Immature natural killer cell (primary cell): Measurements from ENCODE around the gene CORO6. TPM values are rescaled to one million over a fixed set of nuclear protein-coding genes. Genes with fewer than 3 reads are reported as not detected.

Source experiments
- DNase-seq, 3 donors: peaks; one replicate each; pipeline ENCODE4 v3.0.0; 2022; ENCODE audit warnings: mixed read lengths in 1 of 3
- H3K27ac Mint-ChIP-seq, 6 donors: one replicate each; pipeline ENCODE4 v1.8.0; 2020; ENCODE audit warnings: mixed read lengths in 6 of 6, mild to moderate bottlenecking in 5 of 6, inconsistent platforms in 4 of 6, moderate library complexity in 3 of 6
- H3K27me3 Mint-ChIP-seq, 3 donors: one replicate each; pipeline ENCODE4 v1.8.0; 2020 to 2021; ENCODE audit warnings: low read depth in 3 of 3, mild to moderate bottlenecking in 3 of 3, mixed read lengths in 3 of 3, moderate library complexity in 3 of 3, inconsistent platforms in 1 of 3
- H3K36me3 Mint-ChIP-seq, 3 donors: one replicate each; pipeline ENCODE4 v1.8.0; 2020; ENCODE audit warnings: mixed read lengths in 3 of 3, inconsistent platforms in 2 of 3, mild to moderate bottlenecking in 2 of 3
- H3K4me1 Mint-ChIP-seq, 2 donors: one replicate each; pipeline ENCODE4 v1.8.0; 2020; ENCODE audit warnings: inconsistent platforms in 2 of 2, mild to moderate bottlenecking in 2 of 2, mixed read lengths in 2 of 2, moderate library complexity in 1 of 2
- H3K4me3 Mint-ChIP-seq, 5 donors: one replicate each; pipeline ENCODE4 v1.8.0; 2020; ENCODE audit warnings: mild to moderate bottlenecking in 5 of 5, mixed read lengths in 5 of 5, inconsistent platforms in 3 of 5, moderate library complexity in 3 of 5
- H3K9me3 Mint-ChIP-seq, 6 donors: one replicate each; pipeline ENCODE4 v1.8.0; 2020; ENCODE audit warnings: mild to moderate bottlenecking in 6 of 6, mixed read lengths in 6 of 6, inconsistent platforms in 4 of 6, moderate library complexity in 3 of 6
- polyA plus RNA-seq, 3 donors: library from polyadenylated mRNA; unstranded; fragments of 300-500 nt; fragmentation: Illumina TruSeq; gene quantifications; one replicate each; pipeline ENCODE4 v1.2.3, GENCODE V29; 2021

CORO6 gene
- polyA plus RNA-seq, 3 donors from 2014 or later = 0.12 to 1.3 (median 0.38) TPM

- H3K27ac Mint-ChIP-seq = peak overlapping the region; percentile 81 to 95 (median 92)
- peak; percentile 83 to 88 (median 86) for DNase-seq
- peaks cover 41% of the 10 kb centered on the region in 2 donors for H3K4me1 Mint-ChIP-seq
- peak overlapping the region; percentile 90 to 96 (median 92) for H3K4me3 Mint-ChIP-seq
- H3K27me3 Mint-ChIP-seq = peaks cover 3 to 6% (median 4%) of the 10 kb centered on the region in 3 donors
- H3K36me3 Mint-ChIP-seq = no peaks in the 10 kb centered on the region
- H3K9me3 Mint-ChIP-seq = no peaks in the 10 kb centered on the region
Measured at GRCh38 chr17:29615492-29616299, 7.0 kb downstream of the CORO6 start.

- Mint-ChIP-seq H3K4me3 (peak overlapping the region; percentile 90 to 96 (median 92)), H3K27ac (peak overlapping the region; percentile 81 to 95 (median 92)), H3K36me3 (no peaks in the 10 kb centered on the region), H3K27me3 (peaks cover 3 to 6% (median 4%) of the 10 kb centered on the region in 3 donors), H3K9me3 (no peaks in the 10 kb centered on the region), H3K4me1 (peaks cover 41 to 44% of the 10 kb centered on the region in 2 donors)
- DNase-seq = peak; percentile 80 to 87 (median 86)
Measured at GRCh38 chr17:29615048-29615385, 7.7 kb downstream of the CORO6 start.

- peaks cover 45 to 46% of the 10 kb centered on the region in 2 donors for H3K4me1 Mint-ChIP-seq
- peak overlapping the region; percentile 90 to 96 (median 92) for H3K4me3 Mint-ChIP-seq
- H3K27me3 Mint-ChIP-seq = peaks cover 2 to 6% (median 4%) of the 10 kb centered on the region in 3 donors
- H3K36me3 Mint-ChIP-seq = no peaks in the 10 kb centered on the region
- no peaks in the 10 kb centered on the region for H3K9me3 Mint-ChIP-seq
- H3K27ac Mint-ChIP-seq = peak overlapping the region; percentile 81 to 95 (median 92)
- DNase-seq = no peak
Measured at GRCh38 chr17:29614349-29615047, 8.2 kb downstream of the CORO6 start.

- H3K27ac Mint-ChIP-seq = peak overlapping the region in 1 of 6 donors; percentile 40
- H3K9me3 Mint-ChIP-seq = no peaks in the 10 kb centered on the region
- no peaks in the 10 kb centered on the region for H3K36me3 Mint-ChIP-seq
- peak overlapping the region; percentile 74 to 93 (median 77) for H3K4me3 Mint-ChIP-seq
- H3K27me3 Mint-ChIP-seq = peaks cover 3 to 4% (median 4%) of the 10 kb centered on the region in 3 donors
- no peak for DNase-seq
- H3K4me1 Mint-ChIP-seq = peaks cover 50 to 52% of the 10 kb centered on the region in 2 donors
Measured at GRCh38 chr17:29613856-29614255, 8.9 kb downstream of the CORO6 start.

- Mint-ChIP-seq H3K36me3 (no peaks in the 10 kb centered on the region), H3K4me1 (peaks cover 54 to 56% of the 10 kb centered on the region in 2 donors), H3K9me3 (no peaks in the 10 kb centered on the region), H3K27ac (peak overlapping the region in 1 of 6 donors; percentile 40), H3K27me3 (peaks cover 3 to 5% (median 4%) of the 10 kb centered on the region in 3 donors), H3K4me3 (peak overlapping the region in 3 of 5 donors; percentile 49 to 77 (median 74))
- peak; percentile 85 to 88 (median 87) for DNase-seq
Measured at GRCh38 chr17:29613352-29613837, 9.3 kb downstream of the CORO6 start.

- no peaks in the 10 kb centered on the region for H3K36me3 Mint-ChIP-seq
- H3K4me3 Mint-ChIP-seq = peak overlapping the region in 2 of 5 donors; percentile 54 to 70
- DNase-seq = no peak
- peaks cover 3 to 5% (median 5%) of the 10 kb centered on the region in 3 donors for H3K27me3 Mint-ChIP-seq
- peaks cover 54 to 59% of the 10 kb centered on the region in 2 donors for H3K4me1 Mint-ChIP-seq
- H3K27ac Mint-ChIP-seq = no peak overlapping the region
- no peaks in the 10 kb centered on the region for H3K9me3 Mint-ChIP-seq
Measured at GRCh38 chr17:29612404-29613280, 10.1 kb downstream of the CORO6 start.

GRCh38 chr17:29612094-29612403, 10.7 kb downstream of the CORO6 start:
- Mint-ChIP-seq H3K36me3 (no peaks in the 10 kb centered on the region), H3K4me1 (peaks cover 48 to 53% of the 10 kb centered on the region in 2 donors), H3K27me3 (peaks cover 1 to 5% (median 3%) of the 10 kb centered on the region in 3 donors), H3K27ac (no peak overlapping the region), H3K4me3 (peak overlapping the region in 1 of 5 donors; percentile 7), H3K9me3 (no peaks in the 10 kb centered on the region)
- no peak for DNase-seq

- Mint-ChIP-seq H3K27me3 (peaks cover 1 to 5% (median 3%) of the 10 kb centered on the region in 3 donors), H3K4me3 (peak overlapping the region in 3 of 5 donors; percentile 7 to 21 (median 18)), H3K27ac (no peak overlapping the region), H3K4me1 (peaks cover 43 to 48% of the 10 kb centered on the region in 2 donors), H3K36me3 (no peaks in the 10 kb centered on the region), H3K9me3 (no peaks in the 10 kb centered on the region)
- no peak for DNase-seq
Measured at GRCh38 chr17:29611351-29612093, 11.2 kb downstream of the CORO6 start.

- H3K36me3 Mint-ChIP-seq = no peaks in the 10 kb centered on the region
- no peak overlapping the region for H3K4me3 Mint-ChIP-seq
- H3K9me3 Mint-ChIP-seq = no peaks in the 10 kb centered on the region
- peak overlapping the region in 2 of 6 donors; percentile 36 to 67 for H3K27ac Mint-ChIP-seq
- H3K4me1 Mint-ChIP-seq = peaks cover 33 to 37% of the 10 kb centered on the region in 2 donors
- no peak for DNase-seq
- peaks cover 1 to 3% (median 1%) of the 10 kb centered on the region in 3 donors for H3K27me3 Mint-ChIP-seq
Measured at GRCh38 chr17:29610395-29610794, 12.3 kb downstream of the CORO6 start.

- H3K27me3 Mint-ChIP-seq = peaks cover 1 to 3% (median 3%) of the 10 kb centered on the region in 3 donors
- peak overlapping the region in 1 of 5 donors; percentile 38 for H3K4me3 Mint-ChIP-seq
- peak overlapping the region in 1 of 6 donors; percentile 18 for H3K27ac Mint-ChIP-seq
- peaks cover 19 to 23% of the 10 kb centered on the region in 2 donors for H3K4me1 Mint-ChIP-seq
- no peaks in the 10 kb centered on the region for H3K36me3 Mint-ChIP-seq
- DNase-seq = peak; percentile 40 to 48 (median 46)
- H3K9me3 Mint-ChIP-seq = no peaks in the 10 kb centered on the region
Measured at GRCh38 chr17:29608986-29609385, 13.7 kb downstream of the CORO6 start.

GRCh38 chr17:29607557-29608195, 15.0 kb downstream of the CORO6 start:
- Mint-ChIP-seq H3K27me3 (peaks cover 1 to 3% (median 3%) of the 10 kb centered on the region in 3 donors), H3K9me3 (no peaks in the 10 kb centered on the region), H3K4me3 (no peak overlapping the region), H3K36me3 (no peaks in the 10 kb centered on the region), H3K4me1 (peaks cover 15 to 18% of the 10 kb centered on the region in 2 donors), H3K27ac (peak overlapping the region in 1 of 6 donors; percentile 46)
- DNase-seq = no peak

- H3K36me3 Mint-ChIP-seq = no peaks in the 10 kb centered on the region
- peaks cover 0 to 1% of the 10 kb centered on the region in 2 donors for H3K4me1 Mint-ChIP-seq
- no peaks in the 10 kb centered on the region for H3K9me3 Mint-ChIP-seq
- H3K4me3 Mint-ChIP-seq = no peak overlapping the region
- peaks cover 0 to 2% (median 1%) of the 10 kb centered on the region in 3 donors for H3K27me3 Mint-ChIP-seq
- no peak for DNase-seq
- H3K27ac Mint-ChIP-seq = no peak overlapping the region
Measured at GRCh38 chr17:29603109-29603674, 19.5 kb downstream of the CORO6 start.
